Brain pericyte (primary cell): ENCODE results near the gene CASZ1.

Experiments
- DNase-seq: peaks from one replicate; pipeline ENCODE4 v3.0.0-alpha.2; 2012; ENCODE audit warnings: low read depth, low spot score

Gene CASZ1

GRCh38 chr1:10754568-10755329 is 41.7 kb downstream of the CASZ1 start:
- no peak for DNase-seq

GRCh38 chr1:10753299-10753698 is 43.1 kb downstream of the CASZ1 start:
- DNase-seq = no peak

GRCh38 chr1:10751561-10752085 is 44.8 kb downstream of the CASZ1 start:
- no peak for DNase-seq

- no peak for DNase-seq
These were observed 45.3 kb downstream of the CASZ1 start for GRCh38 chr1:10751160-10751559.

- DNase-seq = no peak
These were observed 50.5 kb downstream of the CASZ1 start for GRCh38 chr1:10745886-10746455.

GRCh38 chr1:10745383-10745782 is 51.1 kb downstream of the CASZ1 start:
- no peak for DNase-seq

- DNase-seq = no peak
These were observed 51.7 kb downstream of the CASZ1 start for GRCh38 chr1:10744654-10745238.

- DNase-seq = no peak
These were observed 52.4 kb downstream of the CASZ1 start for GRCh38 chr1:10744029-10744428.

GRCh38 chr1:10741696-10742095 is 54.8 kb downstream of the CASZ1 start:
- DNase-seq = no peak

- DNase-seq = no peak
These were observed 56.3 kb downstream of the CASZ1 start for GRCh38 chr1:10740123-10740522.

- no peak for DNase-seq
These were observed 56.9 kb downstream of the CASZ1 start for GRCh38 chr1:10739589-10739988.

- DNase-seq = no peak
These were observed 58.1 kb downstream of the CASZ1 start for GRCh38 chr1:10738061-10739058.

GRCh38 chr1:10737651-10738050 is 58.8 kb downstream of the CASZ1 start:
- DNase-seq = no peak

- DNase-seq = no peak
These were observed 59.5 kb downstream of the CASZ1 start for GRCh38 chr1:10736634-10737586.

GRCh38 chr1:10735563-10736305 is 60.7 kb downstream of the CASZ1 start:
- no peak for DNase-seq

GRCh38 chr1:10734962-10735544 is 61.4 kb downstream of the CASZ1 start:
- no peak for DNase-seq

GRCh38 chr1:10734375-10734774 is 62.1 kb downstream of the CASZ1 start:
- no peak for DNase-seq

- no peak for DNase-seq
These were observed 62.7 kb downstream of the CASZ1 start for GRCh38 chr1:10733474-10734366.
